H54 (cell line): ENCODE measurements around the gene THSD4.

ENCODE experiments used
- DNase-seq: peaks from one replicate; pipeline ENCODE4 v3.0.0; 2011; ENCODE audit warnings: low spot score, mixed read lengths; ENCODE audit not compliant: insufficient read length
- FAIRE-seq: peaks from 3 replicates; lab custom pipeline; 2011; peaks lifted over from hg19 to GRCh38; lab: Jason Lieb, UNC
- POLR2A ChIP-seq: IDR thresholded peaks from 2 replicates; pipeline ENCODE4 v1.6.1; 2011; ENCODE audit warnings: low read depth, mild to moderate bottlenecking, low read length

The THSD4 gene

DNA sequence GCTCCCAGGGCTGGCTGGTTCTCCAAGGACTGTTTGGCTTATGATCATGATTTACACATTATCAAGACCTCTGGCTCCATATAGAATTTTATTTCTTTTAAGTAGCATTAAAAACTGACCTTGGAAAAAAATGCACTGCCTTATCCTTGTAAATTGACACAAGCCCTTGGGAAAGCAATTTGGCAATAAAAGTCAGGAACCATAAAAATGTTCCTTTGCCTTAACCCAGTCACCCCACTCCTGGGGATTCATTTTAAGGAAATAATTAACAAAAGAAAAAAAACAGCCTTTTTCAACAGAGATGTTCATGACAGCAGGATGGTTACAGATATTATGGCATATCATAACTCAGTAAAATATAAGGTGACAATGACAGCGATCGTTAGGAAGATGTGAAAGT, 643.4 kb downstream of the THSD4 start:
- TF ChIP-seq POLR2A, result no peak
- FAIRE-seq (no peak), DNase-seq (no peak)

DNA sequence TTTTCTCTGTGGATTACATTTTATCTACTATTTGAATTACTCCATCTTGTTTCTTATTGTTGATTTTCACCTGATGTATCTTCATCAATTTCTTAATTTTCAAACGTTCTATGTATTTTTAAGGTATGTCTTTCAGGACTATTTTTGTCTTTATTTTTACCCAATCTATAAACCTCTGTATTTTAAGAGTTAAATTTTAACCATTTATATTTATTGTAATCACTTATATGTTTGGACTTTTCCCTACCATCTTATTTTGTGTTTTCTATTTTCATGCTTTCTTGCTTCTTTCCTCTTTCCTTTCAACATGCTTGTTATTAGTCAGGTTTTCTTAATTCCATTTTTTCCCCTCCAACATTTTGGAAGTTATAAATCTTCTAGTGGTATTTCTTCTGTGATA, 645.6 kb downstream of the THSD4 start:
- no peak for DNase-seq
- FAIRE-seq, result no peak
- no peak for TF ChIP-seq POLR2A

DNA sequence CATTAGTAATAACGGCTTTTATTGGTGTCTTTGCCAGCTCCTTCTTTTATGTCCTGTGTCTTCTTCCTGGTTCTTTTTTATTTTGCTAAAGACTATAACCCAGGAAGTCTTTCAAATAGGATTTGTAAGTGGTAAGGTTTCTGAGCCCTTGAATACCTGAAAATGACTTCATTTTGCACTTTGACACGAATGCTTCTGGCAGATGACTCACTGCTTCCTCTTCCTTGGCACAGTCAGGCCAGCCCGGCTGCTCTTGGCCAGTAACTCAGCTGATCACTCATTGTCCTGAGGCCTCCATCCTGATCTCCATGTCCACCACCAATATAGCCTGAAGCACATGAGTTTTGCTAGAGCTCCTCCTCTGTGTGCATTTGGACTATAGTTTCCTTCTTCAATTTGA, 646.4 kb downstream of the THSD4 start:
- peak; percentile 78 for FAIRE-seq
- DNase-seq, result peak; percentile 53
- no peak for TF ChIP-seq POLR2A

DNA sequence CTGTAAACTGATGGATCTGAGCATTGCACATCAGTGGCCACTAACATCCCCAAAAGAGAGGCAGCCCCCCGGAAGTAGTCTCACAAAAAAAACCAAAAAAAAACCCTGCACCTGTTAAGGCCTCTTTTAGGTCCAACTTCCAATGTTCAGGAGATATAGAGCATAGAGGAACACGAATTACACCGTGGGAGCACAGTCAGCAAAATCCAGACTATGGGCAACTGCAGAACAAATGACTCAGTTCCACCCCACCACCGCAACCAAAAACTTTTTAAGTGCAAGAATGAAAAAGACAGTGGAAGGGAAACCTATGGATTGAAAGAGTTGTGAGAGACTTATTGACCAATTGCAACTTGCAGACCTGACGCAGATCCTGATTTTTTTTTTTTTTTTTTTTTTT, 652.9 kb downstream of the THSD4 start:
- FAIRE-seq (no peak), DNase-seq (no peak)
- TF ChIP-seq POLR2A, result no peak

DNA sequence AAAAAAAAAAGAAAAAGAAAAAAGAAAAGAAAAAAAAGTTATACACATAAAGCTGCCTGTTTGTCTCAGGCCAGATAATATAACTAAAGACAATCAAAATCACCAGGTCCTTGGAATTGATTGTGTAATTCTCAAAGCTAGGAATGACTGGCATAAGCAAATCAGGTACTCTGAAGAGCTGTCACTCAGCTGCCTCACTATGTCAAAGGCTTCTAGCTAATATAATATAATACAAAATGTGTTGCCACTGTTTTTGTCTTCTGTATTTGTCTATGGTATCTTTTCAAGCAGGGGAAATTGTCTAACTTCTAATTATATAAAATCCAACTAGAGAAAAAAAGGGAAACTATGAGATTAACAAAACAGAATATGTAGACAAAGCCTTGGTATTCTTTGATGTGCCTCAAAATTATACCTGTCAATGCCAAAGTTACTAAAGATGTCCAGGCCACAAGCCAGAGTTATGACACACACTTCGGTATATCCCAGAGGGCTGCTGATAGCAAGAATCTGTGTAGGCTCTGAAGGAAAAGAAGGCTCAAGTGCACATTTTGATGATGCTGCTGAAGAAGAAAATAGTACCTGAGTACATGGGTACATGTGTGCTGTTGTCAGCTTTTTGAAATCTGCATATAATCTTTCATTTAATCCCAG, 658.1 kb downstream of the THSD4 start:
- FAIRE-seq, result no peak
- no peak for TF ChIP-seq POLR2A

DNA sequence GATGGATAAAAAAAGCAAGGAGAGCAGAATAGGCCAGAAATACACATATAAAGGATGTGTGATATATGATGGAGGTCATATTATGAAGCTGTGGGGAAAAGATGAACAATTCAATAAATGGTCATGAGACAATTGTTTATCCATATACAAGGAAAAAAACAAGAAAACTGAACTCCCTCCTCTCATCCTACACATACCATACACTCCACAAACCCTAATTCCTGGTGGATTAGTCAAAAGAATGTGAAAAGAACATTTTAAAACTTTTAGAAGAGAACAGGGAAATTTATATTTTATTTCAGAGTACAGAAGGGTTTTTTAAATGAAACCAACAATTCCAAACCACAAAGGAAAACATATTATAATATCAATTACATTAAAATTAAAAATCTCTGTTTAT, 660.6 kb downstream of the THSD4 start:
- DNase-seq, result no peak
- no peak for TF ChIP-seq POLR2A
- no peak for FAIRE-seq

More for the DNA sequence above, 658.1 kb downstream of the THSD4 start:
- no peak for DNase-seq

DNA sequence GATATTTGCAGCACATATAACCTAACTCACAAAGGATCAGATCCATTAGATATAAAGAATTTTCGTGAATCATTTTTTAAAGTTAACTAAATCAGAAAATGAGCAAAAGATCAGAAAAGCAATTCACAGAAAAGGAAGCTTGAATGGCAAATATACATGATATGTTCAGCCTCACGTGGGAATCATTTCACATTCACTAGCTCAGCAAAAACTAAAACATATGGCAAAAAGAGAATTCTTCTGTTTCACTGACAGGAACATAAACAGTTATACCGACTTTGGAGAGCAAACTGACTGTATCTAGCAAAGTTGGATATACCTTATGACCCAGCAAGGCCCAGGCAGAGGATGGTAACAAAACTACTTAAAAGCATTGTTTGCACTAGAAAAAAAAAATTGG, 661.0 kb downstream of the THSD4 start:
- DNase-seq (no peak), FAIRE-seq (no peak)
- no peak for TF ChIP-seq POLR2A

DNA sequence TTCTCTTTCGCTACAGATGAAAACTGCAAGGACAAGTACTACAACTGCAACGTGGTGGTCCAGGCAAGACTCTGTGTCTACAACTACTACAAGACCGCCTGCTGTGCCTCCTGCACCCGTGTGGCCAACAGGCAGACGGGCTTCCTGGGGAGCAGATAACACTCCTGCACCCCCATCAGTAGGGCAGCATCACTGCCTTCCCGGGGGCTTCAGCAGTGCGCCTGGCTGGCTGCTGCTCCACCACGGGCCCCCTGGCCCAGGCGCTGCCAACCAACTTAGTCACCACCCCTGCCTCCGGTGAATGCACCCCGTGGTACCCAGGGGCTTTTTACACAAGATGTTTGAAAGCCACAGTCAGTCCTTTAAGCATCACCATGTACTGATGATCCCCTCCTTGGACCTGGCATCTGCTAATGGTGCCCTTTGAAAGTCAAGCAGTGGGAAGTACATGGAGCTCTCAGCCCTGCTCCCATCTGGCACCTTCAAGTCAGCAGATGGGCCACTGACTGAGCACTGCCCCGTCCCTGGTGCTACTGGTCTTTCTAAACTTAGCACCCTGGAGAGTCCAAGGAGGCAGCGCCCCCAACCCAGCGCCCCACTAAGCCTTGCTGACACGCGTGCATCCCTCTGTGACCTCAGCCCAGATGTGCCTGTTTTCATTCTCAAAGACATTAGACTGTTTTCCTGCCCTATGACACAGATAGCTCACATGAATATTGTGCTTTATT, 662.1 kb downstream of the THSD4 start:
- no peak for TF ChIP-seq POLR2A
- FAIRE-seq (no peak), DNase-seq (no peak)

DNA sequence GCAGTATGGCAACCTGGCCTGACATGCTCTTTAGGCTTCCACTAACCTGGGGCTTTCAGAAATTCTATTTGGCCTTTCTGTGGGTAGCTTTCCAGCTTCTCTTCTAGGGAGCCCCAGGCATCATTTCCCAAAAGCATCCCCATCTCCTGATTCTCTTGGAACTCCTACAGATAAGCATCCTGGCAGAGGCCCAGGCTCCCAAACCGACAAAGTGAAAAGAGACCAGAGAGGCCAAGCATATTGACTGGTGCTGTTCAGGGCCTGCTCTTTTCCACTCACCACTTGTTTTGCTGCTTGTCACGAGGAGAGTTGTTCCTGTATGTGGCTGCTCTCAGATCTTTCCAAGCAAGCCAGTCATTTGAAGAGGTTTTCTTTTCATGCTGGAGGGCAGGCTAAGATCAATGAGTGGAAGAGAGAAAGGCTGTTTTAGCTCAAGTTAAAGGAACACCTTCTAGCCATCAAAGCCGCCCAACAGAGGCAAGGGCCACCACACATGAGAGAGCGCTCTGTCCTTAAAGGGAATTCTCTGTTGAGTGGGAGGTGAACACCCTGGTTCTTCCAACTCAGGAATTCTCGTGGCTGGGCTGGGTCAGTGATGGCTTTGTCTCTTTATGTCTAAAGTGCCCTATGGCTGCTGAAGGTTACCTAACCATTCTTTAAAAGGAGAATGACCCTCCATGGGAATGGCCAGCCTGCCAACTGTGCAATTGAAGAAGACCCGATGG, 664.0 kb downstream of the THSD4 start:
- TF ChIP-seq POLR2A, result no peak
- DNase-seq (no peak), FAIRE-seq (no peak)

DNA sequence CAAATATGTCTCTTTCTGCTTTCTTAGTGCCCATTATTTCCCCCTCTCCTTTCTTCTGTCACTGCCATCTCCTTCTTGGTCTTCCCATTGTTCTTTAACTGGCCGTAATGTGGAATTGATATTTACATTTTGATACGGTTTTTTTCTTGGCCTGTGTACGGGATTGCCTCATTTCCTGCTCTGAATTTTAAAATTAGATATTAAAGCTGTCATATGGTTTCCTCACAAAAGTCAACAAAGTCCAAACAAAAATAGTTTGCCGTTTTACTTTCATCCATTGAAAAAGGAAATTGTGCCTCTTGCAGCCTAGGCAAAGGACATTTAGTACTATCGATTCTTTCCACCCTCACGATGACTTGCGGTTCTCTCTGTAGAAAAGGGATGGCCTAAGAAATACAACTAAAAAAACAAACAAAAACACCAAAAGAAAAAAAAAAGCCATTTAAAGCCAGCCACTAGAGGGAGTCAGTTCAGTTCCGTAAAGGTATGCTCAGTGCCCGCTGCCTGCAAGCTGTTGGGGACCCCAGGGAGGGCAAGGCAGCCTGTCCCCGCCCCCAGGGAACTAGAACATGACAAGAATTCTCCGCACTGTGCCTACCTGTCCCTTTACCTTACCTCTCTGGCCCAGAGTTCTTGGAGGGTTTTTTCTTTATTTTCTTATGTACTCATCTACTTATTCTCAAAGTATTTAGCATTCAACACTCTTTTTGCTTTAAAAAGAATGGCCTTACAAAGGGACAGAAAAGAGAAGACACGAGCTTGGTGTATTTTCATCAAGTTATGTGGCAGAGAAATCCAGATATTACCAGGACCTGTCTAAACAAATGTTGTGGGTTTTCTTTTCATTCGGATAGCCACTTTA, 665.1 kb downstream of the THSD4 start:
- no peak for FAIRE-seq
- DNase-seq, result peak; percentile 28
- no peak for TF ChIP-seq POLR2A

DNA sequence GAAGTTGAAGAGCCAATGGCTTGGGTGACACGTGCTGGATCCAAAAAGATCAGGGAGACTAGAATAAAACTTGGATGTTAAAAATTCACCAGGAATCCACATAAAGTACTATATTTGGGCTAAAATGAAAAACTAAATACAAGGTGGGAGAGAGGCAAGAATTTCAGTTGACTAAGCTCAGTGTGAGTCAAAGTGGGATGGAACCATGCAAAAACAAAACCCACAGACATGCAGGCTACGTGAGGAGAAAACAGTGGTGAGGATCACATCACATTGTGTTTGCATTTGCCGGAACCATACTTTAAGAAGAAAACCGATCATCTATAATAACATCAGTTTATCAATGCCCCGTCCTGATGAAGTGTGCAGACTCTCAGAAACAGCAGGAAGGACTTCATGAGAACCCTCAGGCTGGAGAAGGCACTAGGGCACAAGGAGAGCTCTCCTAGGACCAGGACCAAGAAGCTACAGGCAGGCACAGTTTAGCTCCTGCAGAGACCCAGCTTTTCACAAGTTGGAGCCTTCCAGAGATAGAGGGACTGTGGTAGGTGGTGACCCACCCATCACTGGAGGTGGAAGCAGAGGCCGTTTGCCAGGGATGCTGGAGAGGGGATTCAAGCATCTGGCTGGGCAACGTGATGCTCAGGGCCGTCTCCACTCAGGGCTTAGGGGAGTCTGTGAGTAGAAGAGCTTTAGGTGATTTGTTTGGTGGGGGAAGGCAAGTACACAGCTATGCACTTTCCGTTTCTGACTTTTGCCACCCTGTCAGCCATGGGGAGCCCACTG, 666.1 kb downstream of the THSD4 start:
- DNase-seq, result no peak
- no peak for FAIRE-seq
- no peak for TF ChIP-seq POLR2A

DNA sequence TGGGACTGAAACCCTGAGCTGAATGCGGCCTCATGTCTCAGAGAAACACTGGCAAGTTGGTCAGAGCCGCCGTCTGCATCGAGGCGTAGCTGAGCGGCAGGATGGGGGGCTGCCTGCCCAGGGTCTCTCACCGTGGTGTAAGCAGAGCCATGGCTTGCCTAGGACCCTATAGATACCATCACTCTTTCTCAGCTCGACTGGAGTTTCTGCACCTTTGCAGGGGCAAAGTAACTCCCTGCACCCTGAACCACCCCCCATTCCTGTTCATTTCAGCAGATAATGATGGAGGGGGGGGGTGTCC, 666.6 kb downstream of the THSD4 start:
- FAIRE-seq (no peak), DNase-seq (no peak)
- no peak for TF ChIP-seq POLR2A

DNA sequence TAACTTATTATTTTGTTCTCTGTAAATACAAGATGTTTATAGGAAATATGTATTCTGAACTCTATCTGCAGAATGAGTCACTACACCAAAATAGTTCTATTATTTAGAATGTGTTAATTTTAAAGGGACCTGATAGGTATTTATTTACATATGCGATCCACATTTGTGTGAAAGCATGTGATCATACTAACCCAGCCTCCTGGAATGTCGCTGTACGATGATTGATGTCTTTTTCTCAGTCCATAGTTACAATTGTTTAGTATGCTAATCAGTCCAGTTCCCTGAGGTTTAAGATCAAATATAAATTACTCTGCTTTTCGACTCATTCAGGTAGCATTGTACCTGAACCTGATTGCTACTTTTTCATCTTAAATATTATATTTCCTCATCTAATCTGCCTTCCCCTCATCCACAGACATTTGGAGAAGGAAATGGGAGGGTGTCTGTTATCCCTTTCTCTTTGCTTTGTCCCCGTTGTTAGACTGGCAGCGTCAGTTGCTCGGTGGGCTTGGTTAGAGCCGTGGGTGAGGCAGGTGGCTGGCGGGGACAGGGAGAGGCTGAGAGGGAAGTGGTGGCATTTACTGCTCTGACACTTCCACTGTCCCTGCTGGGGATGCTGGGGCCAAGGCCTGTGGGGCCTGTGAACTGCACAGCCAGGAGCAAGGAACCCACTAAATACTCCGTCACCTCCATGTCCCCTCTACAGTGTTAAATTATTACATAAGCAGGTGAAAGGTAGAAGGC, 667.3 kb downstream of the THSD4 start:
- FAIRE-seq (no peak), DNase-seq (no peak)
- TF ChIP-seq POLR2A, result no peak
